ENCODE results near the gene AGPAT3. TPM values are rescaled to one million over a fixed set of nuclear protein-coding genes. Genes with fewer than 3 reads are reported as not detected.

Gene AGPAT3
- total RNA-seq, 6 experiments from 2014 or later = 56.9 to 111 (median 95.3) TPM

DNA sequence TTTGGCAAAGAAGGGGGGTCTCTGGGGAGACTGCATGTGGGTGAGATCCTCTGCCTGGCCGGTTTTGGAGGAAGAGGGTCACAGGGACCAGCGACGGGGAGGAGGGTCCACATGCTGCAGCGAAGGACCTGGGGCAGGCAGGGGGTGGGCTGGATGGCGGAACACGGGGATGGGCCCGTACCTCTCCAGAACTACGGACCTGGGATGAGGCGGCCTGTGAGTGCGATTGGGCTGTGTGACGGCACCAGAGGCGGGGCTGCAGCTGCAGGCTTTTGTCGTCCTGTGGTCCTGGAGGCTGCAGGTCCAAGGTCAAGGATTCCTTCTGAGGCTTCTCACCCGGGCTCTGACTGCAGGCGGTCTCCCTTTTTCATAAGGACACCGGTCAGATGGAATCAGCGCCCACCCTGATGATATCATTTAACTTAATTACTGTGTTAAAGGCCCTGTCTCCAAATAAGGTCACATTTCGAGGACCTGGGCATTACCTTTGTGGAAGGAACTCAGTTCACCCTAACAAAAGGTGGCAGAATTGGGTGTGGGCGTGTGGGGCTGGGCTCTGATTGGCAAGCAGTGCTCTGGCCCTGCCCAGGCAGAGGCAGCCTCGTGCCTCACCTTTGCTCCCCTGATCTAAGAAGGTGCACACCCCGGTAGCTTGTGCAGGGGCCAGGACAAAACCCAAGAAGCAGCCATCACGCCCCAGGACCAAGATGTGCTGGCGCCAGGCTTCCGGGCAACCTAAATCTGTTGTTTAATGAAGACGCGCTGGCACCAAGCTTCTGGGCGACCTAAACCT, 87.1 kb downstream of the AGPAT3 start:
- H3K4me1 ChIP-seq = peaks cover 0 to 9% (median 4%) of the 10 kb centered on the region in 4 donors
- intact Hi-C loops (cut with DNase I) = no loop called here
- ATAC-seq (no peak), DNase-seq (no peak)
- H3K4me3 ChIP-seq = no peak overlapping the region
- no peak overlapping the region for H3K27ac ChIP-seq
- H3K9me3 ChIP-seq = no peaks in the 10 kb centered on the region
- H3K36me3 ChIP-seq = no peaks in the 10 kb centered on the region
- TF ChIP-seq, protein P1, sequence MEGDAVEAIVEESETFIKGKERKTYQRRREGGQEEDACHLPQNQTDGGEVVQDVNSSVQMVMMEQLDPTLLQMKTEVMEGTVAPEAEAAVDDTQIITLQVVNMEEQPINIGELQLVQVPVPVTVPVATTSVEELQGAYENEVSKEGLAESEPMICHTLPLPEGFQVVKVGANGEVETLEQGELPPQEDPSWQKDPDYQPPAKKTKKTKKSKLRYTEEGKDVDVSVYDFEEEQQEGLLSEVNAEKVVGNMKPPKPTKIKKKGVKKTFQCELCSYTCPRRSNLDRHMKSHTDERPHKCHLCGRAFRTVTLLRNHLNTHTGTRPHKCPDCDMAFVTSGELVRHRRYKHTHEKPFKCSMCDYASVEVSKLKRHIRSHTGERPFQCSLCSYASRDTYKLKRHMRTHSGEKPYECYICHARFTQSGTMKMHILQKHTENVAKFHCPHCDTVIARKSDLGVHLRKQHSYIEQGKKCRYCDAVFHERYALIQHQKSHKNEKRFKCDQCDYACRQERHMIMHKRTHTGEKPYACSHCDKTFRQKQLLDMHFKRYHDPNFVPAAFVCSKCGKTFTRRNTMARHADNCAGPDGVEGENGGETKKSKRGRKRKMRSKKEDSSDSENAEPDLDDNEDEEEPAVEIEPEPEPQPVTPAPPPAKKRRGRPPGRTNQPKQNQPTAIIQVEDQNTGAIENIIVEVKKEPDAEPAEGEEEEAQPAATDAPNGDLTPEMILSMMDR (IDR thresholded peaks at IDR 0.05) = no peak
- no peak for TF ChIP-seq POLR2A (IDR thresholded peaks at IDR 0.05)
- H3K27me3 ChIP-seq = no peaks in the 10 kb centered on the region
- 98% methylated on average over 10 of the region's 27 CpGs for WGBS (ENCODE audit: insufficient coverage, low coverage, low lambda C conversion rate, missing lambda C conversion rate)

DNA sequence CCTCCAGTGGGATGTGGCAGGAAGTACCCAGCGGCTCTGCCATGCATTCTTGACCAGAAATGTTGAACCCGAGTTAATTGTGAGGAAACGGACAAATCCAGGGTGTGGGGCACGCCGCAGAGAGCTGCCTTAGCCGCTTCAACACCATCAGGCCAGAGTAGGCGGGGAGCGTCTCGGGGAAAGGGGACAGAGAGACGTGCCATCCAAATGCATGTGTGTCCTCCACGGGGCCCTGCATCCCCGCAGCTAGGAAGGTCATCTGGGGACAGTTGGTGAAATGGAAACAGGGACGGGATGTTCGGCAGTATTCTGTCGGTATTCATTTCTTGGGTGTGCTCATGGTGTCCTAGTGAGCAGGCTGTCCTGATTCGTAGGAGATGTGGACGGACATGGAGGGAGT, 88.0 kb downstream of the AGPAT3 start:
- 73% methylated on average over 6 of the region's 17 CpGs for WGBS (ENCODE audit: insufficient coverage, low coverage, low lambda C conversion rate, missing lambda C conversion rate)

DNA sequence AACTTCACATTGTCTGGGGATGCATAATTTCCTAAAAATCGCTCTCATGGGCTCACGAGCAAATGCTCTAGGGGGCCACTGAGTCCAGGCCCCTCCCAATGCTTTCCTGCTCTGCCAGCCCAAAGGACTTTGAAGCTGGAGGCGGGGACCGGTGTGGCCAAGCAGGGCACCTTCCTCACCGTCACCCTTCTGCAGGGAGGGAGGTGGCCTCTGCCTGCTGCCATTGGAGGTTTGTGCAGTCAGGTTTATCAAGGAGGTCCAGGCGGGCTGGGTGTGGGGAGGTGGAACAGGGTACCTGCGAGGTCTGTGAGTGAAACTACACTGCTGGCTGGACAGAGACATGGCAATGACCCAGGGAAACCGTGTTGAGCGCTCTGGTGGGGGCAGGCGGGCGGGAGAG, 89.0 kb downstream of the AGPAT3 start:
- H3K4me1 ChIP-seq = peaks cover 0 to 9% (median 4%) of the 10 kb centered on the region in 4 donors
- H3K27me3 ChIP-seq = no peaks in the 10 kb centered on the region
- no peaks in the 10 kb centered on the region for H3K36me3 ChIP-seq
- WGBS (ENCODE audit: insufficient coverage, low coverage, low lambda C conversion rate, missing lambda C conversion rate) = 81% methylated on average over 9 of the region's 11 CpGs
- intact Hi-C loops (cut with DNase I) = no loop called here
- no peak for ATAC-seq
- no peaks in the 10 kb centered on the region for H3K9me3 ChIP-seq
- no peak for DNase-seq
- no peak overlapping the region for H3K4me3 ChIP-seq
- TF ChIP-seq, protein P1 (IDR thresholded peaks at IDR 0.05) = no peak
- TF ChIP-seq POLR2A (IDR thresholded peaks at IDR 0.05) = no peak
- H3K27ac ChIP-seq = no peak overlapping the region

More for the DNA sequence above, 88.0 kb downstream of the AGPAT3 start:
- no peak for ATAC-seq
- no peak for DNase-seq
- Histone ChIP-seq H3K36me3 (no peaks in the 10 kb centered on the region), H3K27me3 (no peaks in the 10 kb centered on the region), H3K9me3 (no peaks in the 10 kb centered on the region), H3K4me1 (peaks cover 0 to 9% (median 4%) of the 10 kb centered on the region in 4 donors), H3K27ac (no peak overlapping the region), H3K4me3 (no peak overlapping the region)
- TF ChIP-seq, protein P1 (IDR thresholded peaks at IDR 0.05) = no peak
- no peak for TF ChIP-seq POLR2A (IDR thresholded peaks at IDR 0.05)
- intact Hi-C loops (cut with DNase I) = no loop called here

DNA sequence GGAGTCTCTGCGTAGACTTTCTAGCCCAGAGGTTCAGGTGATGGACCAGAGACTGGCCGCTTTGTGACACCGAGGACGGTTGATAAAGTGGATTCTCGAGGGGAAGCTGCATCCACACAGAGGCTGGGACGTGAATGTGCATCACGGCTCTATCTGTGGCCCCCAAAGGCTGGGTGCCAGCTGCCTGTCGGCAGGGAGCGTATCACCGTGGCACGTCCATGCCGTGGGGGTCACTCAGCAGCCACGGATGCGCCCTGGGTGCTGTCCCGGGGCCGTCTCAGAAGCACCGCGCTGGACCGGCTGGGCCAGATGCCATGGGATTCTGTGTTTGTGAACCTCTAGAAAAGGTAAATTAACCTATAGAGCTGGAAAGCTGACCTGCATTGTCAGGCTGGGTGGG, 89.9 kb downstream of the AGPAT3 start:
- TF ChIP-seq, protein P1 (IDR thresholded peaks at IDR 0.05) = no peak
- no peak for TF ChIP-seq POLR2A (IDR thresholded peaks at IDR 0.05)
- WGBS (ENCODE audit: insufficient coverage, low coverage, low lambda C conversion rate, missing lambda C conversion rate) = no CpG with 5 or more reads among the region's 19 CpGs

More for the DNA sequence above, 89.9 kb downstream of the AGPAT3 start:
- Histone ChIP-seq H3K4me1 (peaks cover 0 to 9% (median 4%) of the 10 kb centered on the region in 4 donors), H3K9me3 (no peaks in the 10 kb centered on the region), H3K36me3 (peaks cover 0 to 6% (median under 1%) of the 10 kb centered on the region in 4 donors), H3K27me3 (no peaks in the 10 kb centered on the region), H3K27ac (no peak overlapping the region), H3K4me3 (no peak overlapping the region)
- intact Hi-C loops (cut with DNase I) = no loop called here
- DNase-seq = no peak
- ATAC-seq = no peak

All from right lobe of liver (tissue), 6 donors.